Hepatocyte (in vitro differentiated cells): ENCODE data around the gene GPATCH2. TPM values are rescaled to one million over a fixed set of nuclear protein-coding genes. Genes with fewer than 3 reads are reported as not detected.

Experiments used
- DNase-seq: peaks from one replicate; pipeline ENCODE4 v3.0.0-alpha.2; 2016; ENCODE audit warnings: low spot score
- H2AFZ ChIP-seq: fragments of 200-600 bp; sonication (generic); 2 replicates; pipeline ENCODE4 v1.6.0; 2016; ENCODE audit warnings: antibody characterized with exemption, mild to moderate bottlenecking
- H3K27ac ChIP-seq: fragments of 200-600 bp; sonication (generic); 2 replicates; pipeline ENCODE4 v1.5.1; 2016; ENCODE audit warnings: mild to moderate bottlenecking
- H3K27me3 ChIP-seq: fragments of 200-600 bp; sonication (generic); 2 replicates; pipeline ENCODE4 v1.6.1; 2016
- H3K36me3 ChIP-seq: fragments of 200-600 bp; sonication (generic); replicated peaks from 2 replicates; pipeline ENCODE4 v1.5.1; 2016; ENCODE audit warnings: low read depth; ENCODE audit not compliant: insufficient read depth
- H3K4me1 ChIP-seq: fragments of 200-600 bp; sonication (generic); 2 replicates; pipeline ENCODE4 v1.5.1; 2016; ENCODE audit warnings: mild to moderate bottlenecking, moderate library complexity; ENCODE audit not compliant: insufficient read depth
- H3K4me2 ChIP-seq: fragments of 200-600 bp; sonication (generic); 2 replicates; pipeline ENCODE4 v1.6.0; 2016
- H3K4me3 ChIP-seq: fragments of 200-600 bp; sonication (generic); 2 replicates; pipeline ENCODE4 v1.5.1; 2016; ENCODE audit warnings: mild to moderate bottlenecking
- H3K79me2 ChIP-seq: fragments of 200-600 bp; sonication (generic); 2 replicates; pipeline ENCODE4 v1.6.0; 2017; ENCODE audit warnings: mild to moderate bottlenecking
- H3K9me2 ChIP-seq: fragments of 200-600 bp; sonication (generic); replicated peaks from 2 replicates; pipeline ENCODE4 v1.6.0; 2017; ENCODE audit warnings: mild to moderate bottlenecking; ENCODE audit not compliant: insufficient read depth
- H3K9me3 ChIP-seq: fragments of 200-600 bp; sonication (generic); 2 replicates; pipeline ENCODE4 v1.5.1; 2016; ENCODE audit warnings: low read depth, mild to moderate bottlenecking
- H4K20me1 ChIP-seq: fragments of 200-600 bp; sonication (generic); 2 replicates; pipeline ENCODE4 v1.6.0; 2016; ENCODE audit warnings: mild to moderate bottlenecking; ENCODE audit not compliant: insufficient read depth, poor library complexity, severe bottlenecking
- CTCF ChIP-seq: fragments of 200-600 bp; sonication (generic); IDR thresholded peaks from 2 replicates; pipeline ENCODE4 v1.5.1; 2016; ENCODE audit warnings: antibody characterized with exemption, mild to moderate bottlenecking; ENCODE audit not compliant: poor library complexity
- EZH2 ChIP-seq: fragments of 200-600 bp; sonication (generic); IDR thresholded peaks from 2 replicates; pipeline ENCODE4 v1.6.1; 2016; ENCODE audit warnings: antibody characterized with exemption, mild to moderate bottlenecking, borderline replicate concordance
- EZH2phosphoT487 ChIP-seq: fragments of 200-600 bp; sonication (generic); IDR thresholded peaks from one replicate; pipeline ENCODE4 v1.6.1; 2018; ENCODE audit warnings: antibody characterized with exemption, mild to moderate bottlenecking, low read depth, moderate library complexity; ENCODE audit not compliant: unreplicated experiment, severe bottlenecking
- WGBS: methylation state at CpG from one replicate; pipeline ENCODE4 v1.1.6; 2016; ENCODE audit warnings: low lambda C conversion rate; ENCODE audit errors: missing lambda C conversion rate; 5-methylcytosine and 5-hydroxymethylcytosine counted together
- polyA plus RNA-seq: library from polyadenylated mRNA; unstranded; fragments of >200 nt; fragmentation: Nextera tagmentation; extraction: Ambion mirVana; gene quantifications from 2 replicates; pipeline ENCODE4 v1.2.1, GENCODE V29; 2016
- total RNA-seq: library from RNA; depleted of rRNA; stranded (reverse); fragments of >200 nt; gene quantifications from 2 replicates; pipeline ENCODE4 v1.2.3, GENCODE V29; 2014

Gene GPATCH2
- total and polyA plus RNA-seq, 2 experiments from 2014 or later, result 7.8 to 22.5 TPM

GRCh38 chr1:217561446-217561845, 69.4 kb downstream of the GPATCH2 start:
- Histone ChIP-seq H3K4me2 (no peak overlapping the region), H4K20me1 (no peaks in the 10 kb centered on the region), H3K9me3 (no peaks in the 10 kb centered on the region), H3K27me3 (no peaks in the 10 kb centered on the region), H2AFZ (no peak overlapping the region), H3K36me3 (no peaks in the 10 kb centered on the region), H3K4me3 (no peak overlapping the region), H3K4me1 (peaks cover 4% of the 10 kb centered on the region), H3K27ac (no peak overlapping the region), H3K9me2 (no peaks in the 10 kb centered on the region), H3K79me2 (no peaks in the 10 kb centered on the region)
- DNase-seq, result no peak
- 93% methylated on average over 4 of the region's 4 CpGs for WGBS
- TF ChIP-seq EZH2phosphoT487, result no peak
- no peak for TF ChIP-seq EZH2
- no peak for TF ChIP-seq CTCF

- no peaks in the 10 kb centered on the region for H3K4me1 ChIP-seq
- no peak for DNase-seq
- H2AFZ ChIP-seq, result no peak overlapping the region
- no peaks in the 10 kb centered on the region for H3K27me3 ChIP-seq
- H3K4me3 ChIP-seq, result no peak overlapping the region
- H4K20me1 ChIP-seq, result no peaks in the 10 kb centered on the region
- no peak overlapping the region for H3K4me2 ChIP-seq
- no peaks in the 10 kb centered on the region for H3K36me3 ChIP-seq
- 84% methylated on average over 1 of the region's 1 CpG for WGBS
- no peaks in the 10 kb centered on the region for H3K9me3 ChIP-seq
- TF ChIP-seq EZH2, result no peak
- TF ChIP-seq CTCF, result no peak
- TF ChIP-seq EZH2phosphoT487, result no peak
- no peaks in the 10 kb centered on the region for H3K79me2 ChIP-seq
- no peaks in the 10 kb centered on the region for H3K9me2 ChIP-seq
- no peak overlapping the region for H3K27ac ChIP-seq
Measured at GRCh38 chr1:217554849-217555248, 76.0 kb downstream of the GPATCH2 start.

- Histone ChIP-seq H3K27me3 (no peaks in the 10 kb centered on the region), H3K4me3 (no peak overlapping the region), H3K36me3 (no peaks in the 10 kb centered on the region), H3K79me2 (no peaks in the 10 kb centered on the region), H3K4me1 (no peaks in the 10 kb centered on the region), H2AFZ (no peak overlapping the region), H3K4me2 (no peak overlapping the region), H3K27ac (no peak overlapping the region), H3K9me2 (no peaks in the 10 kb centered on the region), H4K20me1 (no peaks in the 10 kb centered on the region), H3K9me3 (no peaks in the 10 kb centered on the region)
- TF ChIP-seq EZH2, result no peak
- TF ChIP-seq CTCF, result no peak
- no peak for TF ChIP-seq EZH2phosphoT487
- DNase-seq, result no peak
- 96% methylated on average over 6 of the region's 6 CpGs for WGBS
Measured at GRCh38 chr1:217553949-217554509, 76.9 kb downstream of the GPATCH2 start.
